ENCODE measurements around the gene TNFRSF8.

DNA sequence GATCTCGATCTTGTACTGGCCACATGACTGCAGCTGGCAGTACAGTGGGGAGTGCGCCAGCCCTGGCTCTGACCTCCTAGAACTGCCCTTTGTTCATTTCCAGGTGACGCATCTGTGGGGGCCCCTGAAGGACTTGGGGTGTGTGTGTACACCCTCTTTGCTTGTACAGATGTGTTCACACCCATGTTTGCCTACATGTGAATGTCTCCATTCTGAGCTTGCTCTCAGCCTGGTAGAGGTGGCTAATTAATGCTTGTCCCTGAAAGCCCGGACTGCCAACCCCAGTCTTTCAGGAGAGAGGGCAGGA is 123.5 kb downstream of the TNFRSF8 start:
- no peak for TF ChIP-seq POLR2A (IDR thresholded peaks at IDR 0.05)
- TF ChIP-seq, protein P1, sequence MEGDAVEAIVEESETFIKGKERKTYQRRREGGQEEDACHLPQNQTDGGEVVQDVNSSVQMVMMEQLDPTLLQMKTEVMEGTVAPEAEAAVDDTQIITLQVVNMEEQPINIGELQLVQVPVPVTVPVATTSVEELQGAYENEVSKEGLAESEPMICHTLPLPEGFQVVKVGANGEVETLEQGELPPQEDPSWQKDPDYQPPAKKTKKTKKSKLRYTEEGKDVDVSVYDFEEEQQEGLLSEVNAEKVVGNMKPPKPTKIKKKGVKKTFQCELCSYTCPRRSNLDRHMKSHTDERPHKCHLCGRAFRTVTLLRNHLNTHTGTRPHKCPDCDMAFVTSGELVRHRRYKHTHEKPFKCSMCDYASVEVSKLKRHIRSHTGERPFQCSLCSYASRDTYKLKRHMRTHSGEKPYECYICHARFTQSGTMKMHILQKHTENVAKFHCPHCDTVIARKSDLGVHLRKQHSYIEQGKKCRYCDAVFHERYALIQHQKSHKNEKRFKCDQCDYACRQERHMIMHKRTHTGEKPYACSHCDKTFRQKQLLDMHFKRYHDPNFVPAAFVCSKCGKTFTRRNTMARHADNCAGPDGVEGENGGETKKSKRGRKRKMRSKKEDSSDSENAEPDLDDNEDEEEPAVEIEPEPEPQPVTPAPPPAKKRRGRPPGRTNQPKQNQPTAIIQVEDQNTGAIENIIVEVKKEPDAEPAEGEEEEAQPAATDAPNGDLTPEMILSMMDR (IDR thresholded peaks at IDR 0.05 in 8 of 11, conservative IDR thresholded peaks at IDR 0.05 in 3 of 11) = no peak

Measured in spleen (tissue), 7 donors.